ENCODE measurements around the gene PRKAR2B.

The PRKAR2B gene

DNA sequence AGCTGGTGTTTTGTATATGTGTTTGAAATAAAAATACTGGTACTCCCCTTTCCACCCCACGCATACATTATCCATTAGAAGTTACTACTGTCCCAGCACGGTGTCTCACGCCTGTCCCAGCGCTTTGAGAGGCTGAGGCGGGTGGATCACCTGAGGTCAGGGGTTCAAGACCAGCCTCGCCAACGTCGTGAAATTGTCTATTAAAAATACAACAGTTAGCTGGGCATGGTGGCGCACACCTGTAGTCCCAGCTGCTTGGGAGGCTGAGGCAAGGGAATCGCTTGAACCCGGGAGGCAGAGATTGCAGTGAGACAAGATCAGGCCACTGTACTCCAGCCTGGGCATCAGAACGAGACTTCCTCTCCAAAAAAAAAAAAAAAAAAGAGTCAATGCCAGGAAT lies 127.0 kb downstream of the PRKAR2B start:
- H2BK12ac ChIP-seq (ENCODE audit: low read length), result no peak overlapping the region
- no peak overlapping the region for H2BK5ac ChIP-seq (ENCODE audit: low read depth, low read length, poor library complexity)
- peaks cover 4% of the 10 kb centered on the region for H3K79me1 ChIP-seq (ENCODE audit: low read length)
- no peak overlapping the region for H4K12ac ChIP-seq (ENCODE audit: low read depth, low read length)
- no CpG with 5 or more reads among the region's 12 CpGs for WGBS (ENCODE audit: extremely low coverage, insufficient coverage, insufficient read length)
- no peaks in the 10 kb centered on the region for H3K27me3 ChIP-seq (ENCODE audit: insufficient read depth, low read length)
- H3K9ac ChIP-seq (ENCODE audit: low read length), result no peak overlapping the region
- peaks cover 0 to 2% of the 10 kb centered on the region in 2 experiments for H3K36me3 ChIP-seq (ENCODE audit: control insufficient read depth in 1 of 2, insufficient read depth in 2 of 2, low read length in 2 of 2)
- no peak for DNase-seq
- peak overlapping the region; percentile 43 for H3K4ac ChIP-seq (ENCODE audit: low read depth, low read length)
- no peak overlapping the region for H3K14ac ChIP-seq (ENCODE audit: low read length)
- no peak overlapping the region for H3K18ac ChIP-seq (ENCODE audit: low read length)
- peaks cover 0 to 1% of the 10 kb centered on the region in 2 experiments for H3K4me1 ChIP-seq (ENCODE audit: control insufficient read depth in 1 of 2, insufficient read depth in 2 of 2, low read length in 2 of 2)
- no peak overlapping the region for H2AFZ ChIP-seq (ENCODE audit: insufficient read depth, low read length, poor library complexity)
- H4K8ac ChIP-seq (ENCODE audit: low read depth, low read length), result no peak overlapping the region
- H4K91ac ChIP-seq (ENCODE audit: low read depth, low read length), result no peak overlapping the region
- H3K9me3 ChIP-seq (ENCODE audit: insufficient read depth, low read depth, low read length), result no peaks in the 10 kb centered on the region
- H3K79me2 ChIP-seq (ENCODE audit: control insufficient read depth, insufficient read depth, low read length, poor library complexity), result peaks cover 5% of the 10 kb centered on the region
- no peak overlapping the region for H3K4me3 ChIP-seq (ENCODE audit: low read depth, low read length)
- H2BK120ac ChIP-seq (ENCODE audit: insufficient read depth, low read length, poor library complexity), result no peak overlapping the region
- no peak overlapping the region for H2AK5ac ChIP-seq (ENCODE audit: low read length)
- no peak overlapping the region for H3K27ac ChIP-seq (ENCODE audit: low read depth, low read length)
- no peak overlapping the region for H3K4me2 ChIP-seq (ENCODE audit: low read length)
- H3K23ac ChIP-seq (ENCODE audit: low read length), result no peak overlapping the region

DNA sequence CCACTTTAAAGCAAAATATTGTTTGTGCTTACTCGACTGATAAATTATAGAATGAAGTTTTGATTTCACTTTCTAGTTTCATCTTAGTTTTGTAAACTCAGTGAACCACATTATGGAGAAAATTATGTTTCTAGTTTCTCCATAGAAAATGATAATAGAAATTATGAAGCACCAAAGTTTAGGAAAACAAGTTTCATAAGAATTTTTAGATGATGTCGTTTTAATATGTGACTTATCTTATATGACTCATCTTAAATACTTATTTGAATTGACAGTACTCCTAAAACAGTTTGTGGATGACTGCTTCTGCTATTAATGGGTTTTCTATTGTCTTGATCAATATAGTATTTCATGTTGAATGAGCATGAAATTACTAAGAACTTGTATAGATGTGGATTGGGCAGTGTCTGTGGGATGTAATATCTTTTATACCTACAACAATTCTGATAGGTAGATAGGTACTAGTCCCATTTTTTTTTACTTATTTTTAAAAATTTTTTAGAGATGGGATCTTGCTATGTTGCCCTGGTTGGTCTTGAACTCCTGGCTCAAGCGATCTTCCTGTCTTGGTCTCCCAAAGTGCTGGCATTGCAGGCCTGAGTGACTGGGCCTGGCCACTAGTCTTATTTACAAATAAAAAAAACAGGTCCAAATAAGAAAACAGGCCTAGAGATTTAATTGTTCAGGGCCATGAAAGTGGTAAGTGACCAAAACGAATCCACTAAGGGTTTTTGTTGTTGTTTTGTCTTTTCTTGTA lies 127.9 kb downstream of the PRKAR2B start:
- Histone ChIP-seq H3K23ac (ENCODE audit: low read length) (no peak overlapping the region), H3K4me3 (ENCODE audit: low read depth, low read length) (no peak overlapping the region), H3K18ac (ENCODE audit: low read length) (no peak overlapping the region), H3K4me1 (ENCODE audit: control insufficient read depth in 1 of 2, insufficient read depth in 2 of 2, low read length in 2 of 2) (peaks cover 0 to 1% of the 10 kb centered on the region in 2 experiments), H2AFZ (ENCODE audit: insufficient read depth, low read length, poor library complexity) (no peak overlapping the region), H3K27ac (ENCODE audit: low read depth, low read length) (no peak overlapping the region), H2BK12ac (ENCODE audit: low read length) (no peak overlapping the region), H4K8ac (ENCODE audit: low read depth, low read length) (no peak overlapping the region), H3K4ac (ENCODE audit: low read depth, low read length) (no peak overlapping the region), H2BK5ac (ENCODE audit: low read depth, low read length, poor library complexity) (no peak overlapping the region), H3K4me2 (ENCODE audit: low read length) (no peak overlapping the region), H3K27me3 (ENCODE audit: insufficient read depth, low read length) (no peaks in the 10 kb centered on the region), H3K36me3 (ENCODE audit: control insufficient read depth in 1 of 2, insufficient read depth in 2 of 2, low read length in 2 of 2) (peaks cover 0 to 2% of the 10 kb centered on the region in 2 experiments), H3K9me3 (ENCODE audit: insufficient read depth, low read depth, low read length) (no peaks in the 10 kb centered on the region), H4K12ac (ENCODE audit: low read depth, low read length) (no peak overlapping the region), H3K14ac (ENCODE audit: low read length) (no peak overlapping the region), H3K79me2 (ENCODE audit: control insufficient read depth, insufficient read depth, low read length, poor library complexity) (peaks cover 5% of the 10 kb centered on the region), H3K9ac (ENCODE audit: low read length) (no peak overlapping the region), H3K79me1 (ENCODE audit: low read length) (peaks cover 4% of the 10 kb centered on the region), H2BK120ac (ENCODE audit: insufficient read depth, low read length, poor library complexity) (no peak overlapping the region), H2AK5ac (ENCODE audit: low read length) (no peak overlapping the region), H4K91ac (ENCODE audit: low read depth, low read length) (no peak overlapping the region)
- DNase-seq, result no peak
- no CpG with 5 or more reads among the region's 4 CpGs for WGBS (ENCODE audit: extremely low coverage, insufficient coverage, insufficient read length)

DNA sequence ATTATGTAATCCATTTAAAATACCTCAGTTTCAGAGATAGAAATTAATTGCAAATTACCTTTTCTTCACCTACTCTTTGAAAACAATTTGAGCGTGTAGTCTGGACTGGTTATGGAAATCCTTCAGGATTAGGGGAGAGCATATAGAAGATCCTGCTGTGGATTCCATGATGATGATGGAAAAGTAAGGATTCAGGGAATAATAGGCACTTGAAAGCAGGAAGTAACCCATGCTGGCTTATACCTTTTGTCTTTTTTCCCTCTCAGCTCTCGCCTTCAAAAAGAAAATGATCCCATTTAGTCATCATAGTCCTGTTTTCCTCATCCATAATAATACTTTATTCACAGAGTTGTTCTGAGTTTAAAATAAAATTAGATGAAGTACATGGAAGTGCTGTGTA lies 128.7 kb downstream of the PRKAR2B start:
- H2AFZ ChIP-seq (ENCODE audit: insufficient read depth, low read length, poor library complexity), result no peak overlapping the region
- peaks cover 5% of the 10 kb centered on the region for H3K79me2 ChIP-seq (ENCODE audit: control insufficient read depth, insufficient read depth, low read length, poor library complexity)
- H3K36me3 ChIP-seq (ENCODE audit: control insufficient read depth in 1 of 2, insufficient read depth in 2 of 2, low read length in 2 of 2), result peaks cover 0 to 2% of the 10 kb centered on the region in 2 experiments
- no peak overlapping the region for H2BK12ac ChIP-seq (ENCODE audit: low read length)
- peaks cover 4% of the 10 kb centered on the region for H3K79me1 ChIP-seq (ENCODE audit: low read length)
- no peak overlapping the region for H4K12ac ChIP-seq (ENCODE audit: low read depth, low read length)
- no peak overlapping the region for H3K4me2 ChIP-seq (ENCODE audit: low read length)
- no peak for DNase-seq
- H3K14ac ChIP-seq (ENCODE audit: low read length), result no peak overlapping the region
- no peak overlapping the region for H3K23ac ChIP-seq (ENCODE audit: low read length)
- no peak overlapping the region for H2BK120ac ChIP-seq (ENCODE audit: insufficient read depth, low read length, poor library complexity)
- no peak overlapping the region for H3K4me3 ChIP-seq (ENCODE audit: low read depth, low read length)
- H3K18ac ChIP-seq (ENCODE audit: low read length), result no peak overlapping the region
- no peak overlapping the region for H4K8ac ChIP-seq (ENCODE audit: low read depth, low read length)
- no peaks in the 10 kb centered on the region for H3K9me3 ChIP-seq (ENCODE audit: insufficient read depth, low read depth, low read length)
- H3K4ac ChIP-seq (ENCODE audit: low read depth, low read length), result no peak overlapping the region
- H3K4me1 ChIP-seq (ENCODE audit: control insufficient read depth in 1 of 2, insufficient read depth in 2 of 2, low read length in 2 of 2), result peaks cover 0 to 1% of the 10 kb centered on the region in 2 experiments
- H3K9ac ChIP-seq (ENCODE audit: low read length), result no peak overlapping the region
- no peak overlapping the region for H3K27ac ChIP-seq (ENCODE audit: low read depth, low read length)
- H2AK5ac ChIP-seq (ENCODE audit: low read length), result no peak overlapping the region
- H3K27me3 ChIP-seq (ENCODE audit: insufficient read depth, low read length), result no peaks in the 10 kb centered on the region
- H4K91ac ChIP-seq (ENCODE audit: low read depth, low read length), result no peak overlapping the region
- H2BK5ac ChIP-seq (ENCODE audit: low read depth, low read length, poor library complexity), result no peak overlapping the region
- no CpG with 5 or more reads among the region's 2 CpGs for WGBS (ENCODE audit: extremely low coverage, insufficient coverage, insufficient read length)

GRCh38 chr7:107173691-107174406 lies 129.3 kb downstream of the PRKAR2B start:
- no peaks in the 10 kb centered on the region for H3K9me3 ChIP-seq (ENCODE audit: insufficient read depth, low read depth, low read length)
- H2BK12ac ChIP-seq (ENCODE audit: low read length), result no peak overlapping the region
- peaks cover 0 to 1% of the 10 kb centered on the region in 2 experiments for H3K4me1 ChIP-seq (ENCODE audit: control insufficient read depth in 1 of 2, insufficient read depth in 2 of 2, low read length in 2 of 2)
- no peak overlapping the region for H4K8ac ChIP-seq (ENCODE audit: low read depth, low read length)
- H3K27me3 ChIP-seq (ENCODE audit: insufficient read depth, low read length), result no peaks in the 10 kb centered on the region
- H2AFZ ChIP-seq (ENCODE audit: insufficient read depth, low read length, poor library complexity), result no peak overlapping the region
- peaks cover 0 to 2% of the 10 kb centered on the region in 2 experiments for H3K36me3 ChIP-seq (ENCODE audit: control insufficient read depth in 1 of 2, insufficient read depth in 2 of 2, low read length in 2 of 2)
- H3K18ac ChIP-seq (ENCODE audit: low read length), result no peak overlapping the region
- H3K14ac ChIP-seq (ENCODE audit: low read length), result no peak overlapping the region
- H2BK120ac ChIP-seq (ENCODE audit: insufficient read depth, low read length, poor library complexity), result no peak overlapping the region
- peaks cover 4% of the 10 kb centered on the region for H3K79me1 ChIP-seq (ENCODE audit: low read length)
- H3K79me2 ChIP-seq (ENCODE audit: control insufficient read depth, insufficient read depth, low read length, poor library complexity), result peaks cover 5% of the 10 kb centered on the region
- H2BK5ac ChIP-seq (ENCODE audit: low read depth, low read length, poor library complexity), result no peak overlapping the region
- no peak overlapping the region for H3K23ac ChIP-seq (ENCODE audit: low read length)
- H2AK5ac ChIP-seq (ENCODE audit: low read length), result no peak overlapping the region
- no peak overlapping the region for H4K91ac ChIP-seq (ENCODE audit: low read depth, low read length)
- H4K12ac ChIP-seq (ENCODE audit: low read depth, low read length), result no peak overlapping the region
- H3K9ac ChIP-seq (ENCODE audit: low read length), result no peak overlapping the region
- no peak overlapping the region for H3K4me3 ChIP-seq (ENCODE audit: low read depth, low read length)
- H3K4me2 ChIP-seq (ENCODE audit: low read length), result no peak overlapping the region
- WGBS (ENCODE audit: extremely low coverage, insufficient coverage, insufficient read length), result no CpG with 5 or more reads among the region's 4 CpGs
- no peak for DNase-seq
- no peak overlapping the region for H3K4ac ChIP-seq (ENCODE audit: low read depth, low read length)
- no peak overlapping the region for H3K27ac ChIP-seq (ENCODE audit: low read depth, low read length)
